Omental fat pad (tissue), 4 donors: Measurements from ENCODE around the gene PRC1. TPM values are rescaled to one million over a fixed set of nuclear protein-coding genes. Genes with fewer than 3 reads are reported as not detected.

ENCODE experiments used
- ATAC-seq: fragments of 150-250 bp; one replicate; pipeline ENCODE4 v1.9.1; 2016; ENCODE audit warnings: mild to moderate bottlenecking, moderate library complexity; ENCODE audit not compliant: low FRiP score
- DNase-seq: peaks from one replicate; pipeline ENCODE4 v3.0.0-alpha.2; 2019; ENCODE audit warnings: low spot score
- total RNA-seq, 4 donors: library from RNA; depleted of rRNA; stranded (reverse); fragments of >200 nt; gene quantifications; one replicate each; pipeline ENCODE4 v1.1.0, GENCODE V29; 2016
- TF ChIP-seq, protein P1 (sequence below), 3 donors: fragments of 450-650 bp; IDR thresholded peaks; one replicate each; pipeline ENCODE4 v1.5.1; 2016 to 2017; ENCODE audit warnings: antibody characterized with exemption in 3 of 3, mild to moderate bottlenecking in 3 of 3, moderate library complexity in 2 of 3

Gene PRC1
- total RNA-seq, 4 donors from 2014 or later: 3.5 to 26.2 (median 11.9) TPM

DNA sequence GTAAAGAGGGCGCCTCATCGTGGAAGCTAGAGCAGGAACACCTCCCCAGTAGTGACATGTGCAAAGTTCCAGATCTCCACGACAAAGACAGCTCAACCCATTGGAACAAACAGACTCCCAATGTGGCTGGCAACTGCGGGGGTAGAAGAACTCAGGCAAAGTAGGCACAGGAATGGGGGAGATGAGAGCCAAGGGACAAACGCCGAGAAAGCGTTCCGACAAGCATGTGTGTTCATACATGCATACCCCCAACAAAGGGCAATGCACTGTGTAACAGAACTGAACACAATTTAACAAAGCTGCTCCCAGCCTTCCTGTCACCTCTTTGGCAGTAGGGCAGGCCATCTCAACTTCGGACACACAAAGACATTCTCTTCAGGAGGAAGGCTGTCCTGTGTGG is 28.1 kb downstream of the PRC1 start:
- TF ChIP-seq, protein P1, sequence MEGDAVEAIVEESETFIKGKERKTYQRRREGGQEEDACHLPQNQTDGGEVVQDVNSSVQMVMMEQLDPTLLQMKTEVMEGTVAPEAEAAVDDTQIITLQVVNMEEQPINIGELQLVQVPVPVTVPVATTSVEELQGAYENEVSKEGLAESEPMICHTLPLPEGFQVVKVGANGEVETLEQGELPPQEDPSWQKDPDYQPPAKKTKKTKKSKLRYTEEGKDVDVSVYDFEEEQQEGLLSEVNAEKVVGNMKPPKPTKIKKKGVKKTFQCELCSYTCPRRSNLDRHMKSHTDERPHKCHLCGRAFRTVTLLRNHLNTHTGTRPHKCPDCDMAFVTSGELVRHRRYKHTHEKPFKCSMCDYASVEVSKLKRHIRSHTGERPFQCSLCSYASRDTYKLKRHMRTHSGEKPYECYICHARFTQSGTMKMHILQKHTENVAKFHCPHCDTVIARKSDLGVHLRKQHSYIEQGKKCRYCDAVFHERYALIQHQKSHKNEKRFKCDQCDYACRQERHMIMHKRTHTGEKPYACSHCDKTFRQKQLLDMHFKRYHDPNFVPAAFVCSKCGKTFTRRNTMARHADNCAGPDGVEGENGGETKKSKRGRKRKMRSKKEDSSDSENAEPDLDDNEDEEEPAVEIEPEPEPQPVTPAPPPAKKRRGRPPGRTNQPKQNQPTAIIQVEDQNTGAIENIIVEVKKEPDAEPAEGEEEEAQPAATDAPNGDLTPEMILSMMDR (IDR thresholded peaks at IDR 0.05): no peak
- ATAC-seq (no peak), DNase-seq (no peak)

DNA sequence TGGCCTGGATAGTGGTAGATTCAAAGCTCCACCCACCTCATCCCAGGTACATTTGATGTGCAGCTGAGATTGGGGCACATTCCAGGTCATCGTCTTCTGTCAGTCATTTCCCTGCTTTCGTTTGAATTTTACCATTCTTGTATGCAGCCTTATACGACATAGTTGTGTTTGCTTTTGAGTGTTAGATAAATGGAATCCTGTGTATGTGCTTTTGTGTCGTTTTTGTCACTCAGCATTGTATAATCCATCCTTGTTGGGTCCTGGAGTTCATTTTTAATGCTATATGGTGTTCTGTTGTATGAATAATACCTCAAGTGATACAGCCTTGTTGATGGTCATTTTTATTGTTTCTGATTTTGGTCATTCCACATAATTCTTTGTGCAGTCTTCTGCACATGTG is 32.3 kb downstream of the PRC1 start:
- TF ChIP-seq, protein P1 (IDR thresholded peaks at IDR 0.05): no peak
- ATAC-seq (no peak), DNase-seq (no peak)

GRCh38 chr15:90960298-90961091 is 33.8 kb downstream of the PRC1 start:
- TF ChIP-seq, protein P1 (IDR thresholded peaks at IDR 0.05): no peak
- DNase-seq (no peak), ATAC-seq (no peak)

DNA sequence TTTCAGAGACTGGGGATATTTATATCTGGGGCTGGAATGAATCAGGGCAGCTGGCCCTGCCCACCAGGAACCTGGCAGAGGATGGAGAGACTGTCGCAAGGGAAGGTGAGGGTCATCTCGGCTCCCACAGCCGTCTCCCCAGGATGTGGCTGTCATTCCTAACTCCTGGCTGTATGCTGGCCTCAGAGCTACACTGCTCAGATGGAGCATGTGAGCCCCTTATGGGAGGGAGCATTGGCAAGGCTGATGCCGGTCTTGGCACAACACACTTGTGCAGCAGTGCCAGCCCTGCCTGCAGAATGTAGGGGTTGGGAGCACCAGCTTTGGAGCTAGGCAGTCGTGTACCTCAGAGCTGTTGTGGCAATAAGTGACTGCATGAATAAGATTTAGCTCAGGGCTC is 34.4 kb downstream of the PRC1 start:
- DNase-seq (no peak), ATAC-seq (no peak)
- TF ChIP-seq, protein P1 (IDR thresholded peaks at IDR 0.05): no peak

GRCh38 chr15:90959028-90959595 is 35.2 kb downstream of the PRC1 start:
- DNase-seq: no peak
- TF ChIP-seq, protein P1 (IDR thresholded peaks at IDR 0.05): no peak
- no peak for ATAC-seq

DNA sequence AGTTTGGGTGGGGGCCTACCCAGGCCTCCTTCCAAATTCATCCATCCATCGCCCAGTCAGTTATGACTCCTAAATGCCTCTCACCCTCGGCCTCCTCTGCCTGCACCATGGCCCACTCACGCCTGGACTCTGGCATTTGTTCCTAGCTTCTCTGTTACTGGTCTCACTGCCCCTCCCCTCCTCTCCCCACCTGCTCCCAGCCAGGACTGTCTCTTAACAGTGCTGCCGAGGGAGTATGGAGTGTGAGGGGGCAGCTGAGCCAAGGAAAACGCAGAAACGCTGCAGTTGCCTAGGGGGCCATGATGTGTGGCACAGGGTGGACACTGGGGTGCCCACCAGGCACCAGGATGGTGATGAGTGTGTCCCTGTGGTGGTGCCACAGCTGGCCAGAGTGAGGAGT is 36.5 kb downstream of the PRC1 start:
- no peak for ATAC-seq
- DNase-seq: no peak

More for the DNA sequence above, 36.5 kb downstream of the PRC1 start:
- TF ChIP-seq, protein P1 (IDR thresholded peaks at IDR 0.05): no peak
